OCI-LY3 (cell line): ENCODE data around the gene PFKFB4.

Experiments used
- EZH2phosphoT487 ChIP-seq: fragments of 200-600 bp; shearing (Covaris generic); IDR thresholded peaks from 2 replicates; pipeline ENCODE4 v1.6.1; 2018; ENCODE audit warnings: antibody characterized with exemption, mixed run types, low read depth
- TF ChIP-seq, protein P1 (sequence below): fragments of 200-600, 300-600 bp; sonication (generic); IDR thresholded peaks from 2 replicates; pipeline ENCODE4 v1.5.1; 2014; ENCODE audit warnings: antibody characterized with exemption, low read length, low read depth

DNA sequence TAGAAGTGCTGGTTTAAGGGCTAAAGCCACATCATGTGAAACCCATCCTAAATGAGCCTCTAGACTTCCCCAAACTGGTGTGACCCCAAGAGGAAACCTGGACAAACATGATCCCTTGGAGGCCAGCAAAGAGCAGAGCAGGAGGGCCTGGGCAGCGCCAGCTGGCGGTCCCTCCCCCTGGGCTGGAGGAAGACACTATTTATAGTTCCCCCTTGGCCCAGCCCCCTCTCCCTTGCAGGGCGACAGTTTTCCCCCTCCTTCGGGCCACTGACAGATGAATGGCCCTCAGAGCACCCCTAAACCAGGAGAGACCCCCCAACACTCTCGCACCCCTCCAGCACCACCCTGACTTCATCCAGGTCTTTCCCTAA is 4.0 kb upstream of the PFKFB4 start:
- TF ChIP-seq, protein P1, sequence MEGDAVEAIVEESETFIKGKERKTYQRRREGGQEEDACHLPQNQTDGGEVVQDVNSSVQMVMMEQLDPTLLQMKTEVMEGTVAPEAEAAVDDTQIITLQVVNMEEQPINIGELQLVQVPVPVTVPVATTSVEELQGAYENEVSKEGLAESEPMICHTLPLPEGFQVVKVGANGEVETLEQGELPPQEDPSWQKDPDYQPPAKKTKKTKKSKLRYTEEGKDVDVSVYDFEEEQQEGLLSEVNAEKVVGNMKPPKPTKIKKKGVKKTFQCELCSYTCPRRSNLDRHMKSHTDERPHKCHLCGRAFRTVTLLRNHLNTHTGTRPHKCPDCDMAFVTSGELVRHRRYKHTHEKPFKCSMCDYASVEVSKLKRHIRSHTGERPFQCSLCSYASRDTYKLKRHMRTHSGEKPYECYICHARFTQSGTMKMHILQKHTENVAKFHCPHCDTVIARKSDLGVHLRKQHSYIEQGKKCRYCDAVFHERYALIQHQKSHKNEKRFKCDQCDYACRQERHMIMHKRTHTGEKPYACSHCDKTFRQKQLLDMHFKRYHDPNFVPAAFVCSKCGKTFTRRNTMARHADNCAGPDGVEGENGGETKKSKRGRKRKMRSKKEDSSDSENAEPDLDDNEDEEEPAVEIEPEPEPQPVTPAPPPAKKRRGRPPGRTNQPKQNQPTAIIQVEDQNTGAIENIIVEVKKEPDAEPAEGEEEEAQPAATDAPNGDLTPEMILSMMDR, result no peak
- no peak for TF ChIP-seq EZH2phosphoT487
